Neutrophil (primary cell): ENCODE measurements around the gene SLAMF7.
"Not testable (repeated sequence)": the region's sequence is repeated elsewhere in the genome, so short reads cannot be mapped to it uniquely, and the experiment has no call there.

Experiments
- H3K27ac ChIP-seq: fragments of 200-600 bp; sonication (generic); 2 replicates; pipeline ENCODE4 v1.5.1; 2016; ENCODE audit warnings: mild to moderate bottlenecking, moderate library complexity
- H3K27me3 ChIP-seq: fragments of 200-600 bp; sonication (generic); 2 replicates; pipeline ENCODE4 v1.6.0; 2016; ENCODE audit warnings: mild to moderate bottlenecking
- H3K36me3 ChIP-seq: fragments of 200-600 bp; sonication (generic); 2 replicates; pipeline ENCODE4 v1.5.1; 2017
- H3K4me1 ChIP-seq, 2 experiments: fragments of 200-600 bp in 1 of 2; sonication (generic) in 1 of 2; 1 replicate in 1 of 2; 2 replicates in 1 of 2; pipeline versions ENCODE4 v1.5.1 to v1.6.1; 2013 to 2016; ENCODE audit warnings: low read depth in 1 of 2, low read length in 1 of 2, mild to moderate bottlenecking in 1 of 2, moderate library complexity in 1 of 2; ENCODE audit not compliant: control insufficient read depth in 1 of 2, insufficient read depth in 1 of 2
- H3K4me3 ChIP-seq, 2 experiments: fragments of 200-600 bp in 1 of 2; sonication (generic) in 1 of 2; 1 replicate in 1 of 2; 2 replicates in 1 of 2; pipeline ENCODE4 v1.5.1; 2013 to 2016; ENCODE audit warnings: low read depth in 1 of 2, low read length in 1 of 2, mild to moderate bottlenecking in 1 of 2, moderate library complexity in 1 of 2
- H3K9me3 ChIP-seq: fragments of 200-600 bp; sonication (generic); 2 replicates; pipeline ENCODE4 v1.5.1; 2016
- TF ChIP-seq, protein P1 (sequence below): fragments of 200-600 bp; sonication (generic); IDR thresholded peaks from 2 replicates; pipeline ENCODE4 v1.5.1; 2016; ENCODE audit warnings: antibody characterized with exemption

Gene SLAMF7

DNA sequence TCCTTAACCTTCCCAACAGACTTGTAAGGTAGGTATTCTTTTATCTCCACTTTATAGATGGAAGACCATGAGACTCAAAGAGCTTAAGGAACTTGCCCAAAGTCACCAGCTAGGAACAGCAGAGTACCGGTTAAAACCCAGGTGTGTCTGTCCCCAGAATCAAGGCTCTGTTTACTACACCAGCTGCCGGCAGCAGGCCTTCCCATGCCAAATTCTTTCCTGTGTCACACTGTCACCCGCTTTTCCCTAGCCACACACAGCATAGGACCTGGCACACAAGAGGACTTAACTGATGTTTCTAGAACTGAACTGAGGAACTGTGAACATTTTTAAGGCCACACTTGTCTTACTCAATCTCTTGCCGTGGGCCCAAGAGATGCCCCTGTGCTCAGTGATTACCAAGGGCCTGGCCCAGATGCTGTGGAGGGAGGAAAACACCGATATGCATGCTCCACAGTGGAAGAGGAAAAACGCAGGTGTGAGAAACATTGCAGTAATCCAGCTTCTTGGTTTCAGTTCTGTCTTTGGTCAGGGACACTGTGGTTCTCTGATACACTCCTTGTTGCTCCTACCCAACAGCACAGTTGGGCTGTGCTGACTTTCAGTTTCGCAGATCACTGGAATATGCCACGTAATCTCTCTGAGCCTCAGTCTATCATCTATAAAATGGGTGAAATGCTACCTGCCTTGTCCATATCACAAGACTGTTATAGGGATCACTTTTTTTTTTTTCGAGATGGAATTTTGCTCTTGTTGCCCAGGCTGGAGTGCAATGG lies 43.1 kb downstream of the SLAMF7 start:
- H3K27ac ChIP-seq: no peak overlapping the region
- H3K27me3 ChIP-seq: no peaks in the 10 kb centered on the region
- no peaks in the 10 kb centered on the region for H3K4me1 ChIP-seq
- H3K4me3 ChIP-seq: no peak overlapping the region
- no peaks in the 10 kb centered on the region for H3K9me3 ChIP-seq
- H3K36me3 ChIP-seq: no peaks in the 10 kb centered on the region
- TF ChIP-seq, protein P1, sequence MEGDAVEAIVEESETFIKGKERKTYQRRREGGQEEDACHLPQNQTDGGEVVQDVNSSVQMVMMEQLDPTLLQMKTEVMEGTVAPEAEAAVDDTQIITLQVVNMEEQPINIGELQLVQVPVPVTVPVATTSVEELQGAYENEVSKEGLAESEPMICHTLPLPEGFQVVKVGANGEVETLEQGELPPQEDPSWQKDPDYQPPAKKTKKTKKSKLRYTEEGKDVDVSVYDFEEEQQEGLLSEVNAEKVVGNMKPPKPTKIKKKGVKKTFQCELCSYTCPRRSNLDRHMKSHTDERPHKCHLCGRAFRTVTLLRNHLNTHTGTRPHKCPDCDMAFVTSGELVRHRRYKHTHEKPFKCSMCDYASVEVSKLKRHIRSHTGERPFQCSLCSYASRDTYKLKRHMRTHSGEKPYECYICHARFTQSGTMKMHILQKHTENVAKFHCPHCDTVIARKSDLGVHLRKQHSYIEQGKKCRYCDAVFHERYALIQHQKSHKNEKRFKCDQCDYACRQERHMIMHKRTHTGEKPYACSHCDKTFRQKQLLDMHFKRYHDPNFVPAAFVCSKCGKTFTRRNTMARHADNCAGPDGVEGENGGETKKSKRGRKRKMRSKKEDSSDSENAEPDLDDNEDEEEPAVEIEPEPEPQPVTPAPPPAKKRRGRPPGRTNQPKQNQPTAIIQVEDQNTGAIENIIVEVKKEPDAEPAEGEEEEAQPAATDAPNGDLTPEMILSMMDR: no peak

- H3K9me3 ChIP-seq, H3K4me3 ChIP-seq, H3K4me1 ChIP-seq, H3K27me3 ChIP-seq, H3K27ac ChIP-seq, H3K36me3 ChIP-seq: not testable (repeated sequence)
Observed at GRCh38 chr1:160782988-160783765, 44.1 kb downstream of the SLAMF7 start.

GRCh38 chr1:160789051-160789701 lies 50.1 kb downstream of the SLAMF7 start:
- H3K36me3 ChIP-seq: no peaks in the 10 kb centered on the region
- TF ChIP-seq, protein P1: no peak
- no peaks in the 10 kb centered on the region for H3K9me3 ChIP-seq
- H3K4me1 ChIP-seq: no peaks in the 10 kb centered on the region
- H3K27me3 ChIP-seq: no peaks in the 10 kb centered on the region
- no peak overlapping the region for H3K4me3 ChIP-seq
- H3K27ac ChIP-seq: no peak overlapping the region

DNA sequence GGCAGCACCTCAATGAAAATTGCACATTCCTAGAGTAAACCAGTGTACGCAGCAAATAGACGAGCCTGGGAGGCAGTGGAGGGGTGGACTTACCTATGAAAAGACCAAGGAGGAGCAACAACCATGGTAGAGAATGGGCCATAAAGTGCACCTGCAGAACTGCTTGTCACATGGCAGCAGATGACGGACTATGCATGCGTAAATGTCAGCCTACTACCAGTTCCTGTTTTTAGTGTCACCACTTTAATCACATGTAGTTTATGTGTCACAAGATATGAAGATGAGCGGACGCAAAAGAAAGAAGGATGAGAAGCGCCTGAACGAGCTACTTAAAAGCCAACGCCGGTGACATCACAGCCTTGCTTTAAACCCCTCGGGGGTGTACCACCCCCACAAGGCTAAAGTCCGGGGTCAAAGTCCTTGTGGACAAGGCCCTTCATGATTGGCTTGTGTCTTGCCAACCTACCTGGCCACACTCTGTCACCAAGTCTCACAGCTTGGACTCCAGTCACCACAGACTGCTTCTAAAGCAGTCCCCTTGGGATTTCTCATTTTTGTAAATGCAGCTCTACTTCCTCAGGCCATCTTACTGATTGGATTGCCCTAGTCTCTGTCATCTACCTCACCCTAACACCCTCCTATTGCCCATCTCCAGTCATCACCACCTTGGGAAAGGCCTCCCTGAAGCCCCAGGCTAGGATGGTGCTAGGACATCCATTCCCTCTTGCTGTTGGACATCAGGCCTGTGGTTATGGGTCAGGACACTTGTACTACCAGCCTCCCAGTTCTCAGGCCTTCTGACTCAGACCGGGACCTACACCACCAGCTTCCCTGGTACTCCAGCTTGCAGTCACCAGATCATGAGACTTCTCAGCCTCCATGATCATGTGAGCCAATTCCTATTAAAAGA lies 50.9 kb downstream of the SLAMF7 start:
- Histone ChIP-seq H3K36me3 (no peaks in the 10 kb centered on the region), H3K27ac (no peak overlapping the region), H3K4me3 (no peak overlapping the region), H3K9me3 (no peaks in the 10 kb centered on the region), H3K4me1 (no peaks in the 10 kb centered on the region), H3K27me3 (no peaks in the 10 kb centered on the region)
- TF ChIP-seq, protein P1: no peak

DNA sequence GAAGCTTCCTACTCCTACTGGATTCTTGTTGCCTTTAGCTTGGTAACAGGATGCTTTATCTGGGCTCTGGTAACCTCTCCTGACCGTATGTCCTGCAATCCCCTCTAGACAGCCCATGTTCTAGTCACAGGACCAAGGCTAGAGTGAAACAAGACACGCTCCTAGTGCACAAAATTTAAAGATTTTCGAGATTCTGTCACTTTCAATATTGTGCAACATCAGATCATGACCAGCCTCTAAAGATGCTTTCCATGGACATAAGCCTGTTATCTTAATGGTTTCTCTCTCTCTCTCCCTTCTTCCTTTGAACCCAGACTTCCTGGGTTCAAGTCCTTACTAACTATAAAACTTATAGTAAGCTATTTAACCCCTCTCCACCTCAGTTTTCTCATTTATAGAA lies 55.3 kb downstream of the SLAMF7 start:
- H3K27ac ChIP-seq: no peak overlapping the region
- H3K4me1 ChIP-seq: no peaks in the 10 kb centered on the region
- TF ChIP-seq, protein P1: no peak
- H3K9me3 ChIP-seq: no peaks in the 10 kb centered on the region
- no peak overlapping the region for H3K4me3 ChIP-seq
- H3K27me3 ChIP-seq: no peaks in the 10 kb centered on the region
- no peaks in the 10 kb centered on the region for H3K36me3 ChIP-seq
